ENCODE results near the gene SLITRK6.

GRCh38 chr13:85823832-85824231, 24.6 kb upstream of the SLITRK6 start:
- TF ChIP-seq CTCF (IDR thresholded peaks at IDR 0.05) (no peak), POLR2A (IDR thresholded peaks at IDR 0.05) (no peak), POLR2AphosphoS5 (IDR thresholded peaks at IDR 0.05) (no peak), EP300 (IDR thresholded peaks at IDR 0.05) (no peak)

All from stomach (tissue), 4 donors.